ENCODE data around the gene TRMT11.

The TRMT11 gene

GRCh38 chr6:126077810-126078776 is 91.8 kb downstream of the TRMT11 start:
- H3K9me2 ChIP-seq (ENCODE audit: low read depth, low read length), result no peaks in the 10 kb centered on the region

DNA sequence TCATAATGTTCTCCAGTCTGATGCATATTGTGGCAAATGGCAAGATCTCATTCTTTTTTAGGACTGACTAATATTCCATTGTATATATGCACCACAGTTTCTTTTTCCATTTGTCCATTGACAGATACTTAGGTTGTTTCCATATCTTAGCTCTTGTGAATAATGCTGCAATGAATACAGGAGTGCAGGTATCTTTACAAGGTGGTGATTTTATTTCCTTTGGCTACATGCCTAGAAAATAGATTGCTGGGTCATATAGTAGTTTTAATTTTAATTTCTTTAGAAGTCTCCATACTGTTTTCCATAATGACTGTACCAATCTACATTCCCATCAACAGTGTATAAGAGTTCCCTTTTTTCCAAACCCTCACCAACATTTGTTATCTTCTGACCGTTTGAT is 97.5 kb downstream of the TRMT11 start:
- H3K27ac ChIP-seq (ENCODE audit: low read depth, low read length, poor library complexity, severe bottlenecking), result no peak overlapping the region
- no peaks in the 10 kb centered on the region for H3K36me3 ChIP-seq (ENCODE audit: insufficient read depth, low read length)
- TF ChIP-seq EZH2 (IDR thresholded peaks at IDR 0.05; ENCODE audit: borderline replicate concordance, low read length), result no peak
- no peak for TF ChIP-seq CTCF (IDR thresholded peaks at IDR 0.05; ENCODE audit: low read length)
- no peaks in the 10 kb centered on the region for H4K20me1 ChIP-seq (ENCODE audit: insufficient read depth, low read length)
- H3K9me3 ChIP-seq (ENCODE audit: low read length), result peaks cover 5% of the 10 kb centered on the region; the same call in 1 of the 2 replicates
- no peaks in the 10 kb centered on the region; the same call in 1 of the 2 replicates for H3F3A ChIP-seq (ENCODE audit: insufficient read depth, low read length)
- H3K4me3 ChIP-seq (ENCODE audit: low read depth, low read length, poor library complexity, severe bottlenecking), result no peak overlapping the region
- H3K9ac ChIP-seq (ENCODE audit: low read length), result no peak overlapping the region
- H3K4me1 ChIP-seq (ENCODE audit: insufficient read depth, low read length, severe bottlenecking), result peaks cover 6% of the 10 kb centered on the region
- H3K27me3 ChIP-seq (ENCODE audit: insufficient read depth, low read length), result no peaks in the 10 kb centered on the region
- H3K79me2 ChIP-seq (ENCODE audit: insufficient read depth, low read length), result no peaks in the 10 kb centered on the region
- H3K4me2 ChIP-seq (ENCODE audit: low read length), result no peak overlapping the region
- no peaks in the 10 kb centered on the region for H3K9me2 ChIP-seq (ENCODE audit: low read depth, low read length)
- H2AFZ ChIP-seq (ENCODE audit: low read length), result no peak overlapping the region

More at GRCh38 chr6:126077810-126078776, 91.8 kb downstream of the TRMT11 start:
- Histone ChIP-seq H3F3A (ENCODE audit: insufficient read depth, low read length) (no peaks in the 10 kb centered on the region), H3K79me2 (ENCODE audit: insufficient read depth, low read length) (no peaks in the 10 kb centered on the region), H3K27me3 (ENCODE audit: insufficient read depth, low read length) (no peaks in the 10 kb centered on the region), H2AFZ (ENCODE audit: low read length) (no peak overlapping the region), H3K9me3 (ENCODE audit: low read length) (no peaks in the 10 kb centered on the region), H4K20me1 (ENCODE audit: insufficient read depth, low read length) (no peaks in the 10 kb centered on the region), H3K36me3 (ENCODE audit: insufficient read depth, low read length) (no peaks in the 10 kb centered on the region), H3K4me2 (ENCODE audit: low read length) (no peak overlapping the region), H3K4me3 (ENCODE audit: low read depth, low read length, poor library complexity, severe bottlenecking) (no peak overlapping the region), H3K9ac (ENCODE audit: low read length) (no peak overlapping the region), H3K4me1 (ENCODE audit: insufficient read depth, low read length, severe bottlenecking) (no peaks in the 10 kb centered on the region), H3K27ac (ENCODE audit: low read depth, low read length, poor library complexity, severe bottlenecking) (no peak overlapping the region)
- TF ChIP-seq CTCF (IDR thresholded peaks at IDR 0.05; ENCODE audit: low read length) (no peak), EZH2 (IDR thresholded peaks at IDR 0.05; ENCODE audit: borderline replicate concordance, low read length) (no peak)

- Histone ChIP-seq H3K4me2 (ENCODE audit: low read length) (no peak overlapping the region), H3K4me1 (ENCODE audit: insufficient read depth, low read length, severe bottlenecking) (peaks cover 6% of the 10 kb centered on the region), H3K9me3 (ENCODE audit: low read length) (peaks cover 5% of the 10 kb centered on the region; the same call in 1 of the 2 replicates), H3K79me2 (ENCODE audit: insufficient read depth, low read length) (no peaks in the 10 kb centered on the region), H3F3A (ENCODE audit: insufficient read depth, low read length) (no peaks in the 10 kb centered on the region; the same call in 1 of the 2 replicates), H3K27me3 (ENCODE audit: insufficient read depth, low read length) (no peaks in the 10 kb centered on the region), H3K27ac (ENCODE audit: low read depth, low read length, poor library complexity, severe bottlenecking) (no peak overlapping the region), H2AFZ (ENCODE audit: low read length) (no peak overlapping the region), H3K9ac (ENCODE audit: low read length) (no peak overlapping the region), H3K4me3 (ENCODE audit: low read depth, low read length, poor library complexity, severe bottlenecking) (no peak overlapping the region), H3K9me2 (ENCODE audit: low read depth, low read length) (no peaks in the 10 kb centered on the region), H4K20me1 (ENCODE audit: insufficient read depth, low read length) (no peaks in the 10 kb centered on the region), H3K36me3 (ENCODE audit: insufficient read depth, low read length) (no peaks in the 10 kb centered on the region)
- no peak for TF ChIP-seq CTCF (IDR thresholded peaks at IDR 0.05; ENCODE audit: low read length)
- TF ChIP-seq EZH2 (IDR thresholded peaks at IDR 0.05; ENCODE audit: borderline replicate concordance, low read length), result no peak
Observed at GRCh38 chr6:126086560-126086959, 100.2 kb downstream of the TRMT11 start.
